ENCODE results near the gene IGFBP6.

DNA sequence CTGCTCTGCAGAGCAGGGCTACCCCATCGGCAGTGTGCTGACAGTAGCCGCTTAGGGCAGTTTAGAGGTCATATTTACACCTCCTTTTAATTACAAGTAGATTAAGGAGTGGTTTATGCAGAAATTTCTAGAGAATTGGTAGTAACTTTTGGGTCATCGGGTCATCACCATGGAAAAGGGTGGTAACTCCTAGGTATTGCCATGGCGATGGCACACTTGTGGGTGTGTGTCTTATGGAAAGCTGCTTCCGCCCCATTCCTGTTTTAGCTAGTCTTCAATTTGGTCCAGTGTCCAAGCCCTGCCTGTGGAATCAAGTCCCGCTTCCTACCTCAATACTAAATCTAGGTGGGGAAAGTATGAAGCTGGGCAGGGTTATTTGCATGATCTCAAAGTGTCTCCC lies 53.6 kb downstream of the IGFBP6 start:
- TF ChIP-seq POLR2A (IDR thresholded peaks at IDR 0.05) = no peak
- TF ChIP-seq, protein P1, sequence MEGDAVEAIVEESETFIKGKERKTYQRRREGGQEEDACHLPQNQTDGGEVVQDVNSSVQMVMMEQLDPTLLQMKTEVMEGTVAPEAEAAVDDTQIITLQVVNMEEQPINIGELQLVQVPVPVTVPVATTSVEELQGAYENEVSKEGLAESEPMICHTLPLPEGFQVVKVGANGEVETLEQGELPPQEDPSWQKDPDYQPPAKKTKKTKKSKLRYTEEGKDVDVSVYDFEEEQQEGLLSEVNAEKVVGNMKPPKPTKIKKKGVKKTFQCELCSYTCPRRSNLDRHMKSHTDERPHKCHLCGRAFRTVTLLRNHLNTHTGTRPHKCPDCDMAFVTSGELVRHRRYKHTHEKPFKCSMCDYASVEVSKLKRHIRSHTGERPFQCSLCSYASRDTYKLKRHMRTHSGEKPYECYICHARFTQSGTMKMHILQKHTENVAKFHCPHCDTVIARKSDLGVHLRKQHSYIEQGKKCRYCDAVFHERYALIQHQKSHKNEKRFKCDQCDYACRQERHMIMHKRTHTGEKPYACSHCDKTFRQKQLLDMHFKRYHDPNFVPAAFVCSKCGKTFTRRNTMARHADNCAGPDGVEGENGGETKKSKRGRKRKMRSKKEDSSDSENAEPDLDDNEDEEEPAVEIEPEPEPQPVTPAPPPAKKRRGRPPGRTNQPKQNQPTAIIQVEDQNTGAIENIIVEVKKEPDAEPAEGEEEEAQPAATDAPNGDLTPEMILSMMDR (IDR thresholded peaks at IDR 0.05) = no peak

Data from thyroid gland (tissue), 4 donors.